Type B pancreatic cell (in vitro differentiated cells): ENCODE data around the gene MSI2. TPM values are rescaled to one million over a fixed set of nuclear protein-coding genes. Genes with fewer than 3 reads are reported as not detected.

Source experiments
- DNase-seq: peaks from one replicate; pipeline ENCODE4 v3.0.0; 2021; ENCODE audit warnings: mixed read lengths; ENCODE audit not compliant: unreplicated experiment; ENCODE audit errors: extremely low spot score
- H3K27ac Mint-ChIP-seq: 2 replicates; pipeline ENCODE4 v1.8.0; 2021; ENCODE audit warnings: mild to moderate bottlenecking, mixed read lengths
- H3K27me3 Mint-ChIP-seq: 2 replicates; pipeline ENCODE4 v1.8.0; 2021; ENCODE audit warnings: mixed read lengths
- H3K36me3 Mint-ChIP-seq: 2 replicates; pipeline ENCODE4 v1.8.0; 2021; ENCODE audit warnings: mixed read lengths
- H3K4me1 Mint-ChIP-seq: one replicate; pipeline ENCODE4 v1.8.0; 2021; ENCODE audit warnings: mixed read lengths; ENCODE audit not compliant: unreplicated experiment
- H3K4me3 Mint-ChIP-seq: 2 replicates; pipeline ENCODE4 v1.8.0; 2021; ENCODE audit warnings: mild to moderate bottlenecking, mixed read lengths
- H3K9me3 Mint-ChIP-seq: 2 replicates; pipeline ENCODE4 v1.8.0; 2021; ENCODE audit warnings: mixed read lengths
- CTCF ChIP-seq: fragments of 200-600 bp; sonication (generic); conservative IDR thresholded peaks from 2 replicates; pipeline ENCODE4 v1.5.0; 2021; ENCODE audit warnings: antibody characterized with exemption, mild to moderate bottlenecking
- total RNA-seq: library from RNA; stranded (reverse); gene quantifications from 2 replicates; pipeline ENCODE4 v1.2.1, GENCODE V29; 2021; ENCODE audit warnings: low replicate concordance

MSI2 gene
- total RNA-seq, 1 donor from 2014 or later: 158 TPM

DNA sequence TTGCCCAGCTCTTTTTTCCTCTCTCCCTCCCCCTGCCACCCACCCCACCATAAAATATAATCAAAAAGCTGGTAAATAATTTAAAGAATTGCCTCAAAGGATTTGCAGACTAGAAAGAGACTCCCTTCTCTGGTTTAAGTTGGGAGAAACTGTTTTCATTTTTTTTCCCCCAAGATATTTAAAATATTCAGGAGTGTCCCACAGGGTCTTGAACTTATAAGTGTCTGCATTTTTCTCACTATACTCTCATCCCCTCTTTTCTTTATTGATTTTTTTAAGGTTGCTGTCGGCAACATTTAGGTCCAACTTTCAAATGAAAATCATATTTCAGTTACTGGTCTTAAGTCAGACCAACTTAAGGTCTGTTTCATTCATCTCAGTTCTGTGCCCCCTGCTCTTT, 210.2 kb downstream of the MSI2 start:
- Mint-ChIP-seq H3K27ac (peak overlapping the region; percentile 68), H3K4me3 (peak overlapping the region; percentile 28), H3K9me3 (no peaks in the 10 kb centered on the region), H3K4me1 (peaks cover 50% of the 10 kb centered on the region), H3K27me3 (no peaks in the 10 kb centered on the region), H3K36me3 (peaks cover 17% of the 10 kb centered on the region)
- no peak for TF ChIP-seq CTCF
- DNase-seq: no peak

- Mint-ChIP-seq H3K4me1 (peaks cover 50% of the 10 kb centered on the region), H3K9me3 (no peaks in the 10 kb centered on the region), H3K27ac (no peak overlapping the region), H3K36me3 (peaks cover 17% of the 10 kb centered on the region), H3K27me3 (no peaks in the 10 kb centered on the region), H3K4me3 (no peak overlapping the region)
- TF ChIP-seq CTCF: no peak
- DNase-seq: no peak
These were observed 210.9 kb downstream of the MSI2 start for GRCh38 chr17:57467226-57467625.

- DNase-seq: no peak
- TF ChIP-seq CTCF: no peak
- no peaks in the 10 kb centered on the region for H3K9me3 Mint-ChIP-seq
- H3K27ac Mint-ChIP-seq: no peak overlapping the region
- peaks cover 45% of the 10 kb centered on the region for H3K4me1 Mint-ChIP-seq
- H3K4me3 Mint-ChIP-seq: no peak overlapping the region
- H3K27me3 Mint-ChIP-seq: no peaks in the 10 kb centered on the region
- peaks cover 17% of the 10 kb centered on the region for H3K36me3 Mint-ChIP-seq
These were observed 211.5 kb downstream of the MSI2 start for GRCh38 chr17:57467801-57468200.

DNA sequence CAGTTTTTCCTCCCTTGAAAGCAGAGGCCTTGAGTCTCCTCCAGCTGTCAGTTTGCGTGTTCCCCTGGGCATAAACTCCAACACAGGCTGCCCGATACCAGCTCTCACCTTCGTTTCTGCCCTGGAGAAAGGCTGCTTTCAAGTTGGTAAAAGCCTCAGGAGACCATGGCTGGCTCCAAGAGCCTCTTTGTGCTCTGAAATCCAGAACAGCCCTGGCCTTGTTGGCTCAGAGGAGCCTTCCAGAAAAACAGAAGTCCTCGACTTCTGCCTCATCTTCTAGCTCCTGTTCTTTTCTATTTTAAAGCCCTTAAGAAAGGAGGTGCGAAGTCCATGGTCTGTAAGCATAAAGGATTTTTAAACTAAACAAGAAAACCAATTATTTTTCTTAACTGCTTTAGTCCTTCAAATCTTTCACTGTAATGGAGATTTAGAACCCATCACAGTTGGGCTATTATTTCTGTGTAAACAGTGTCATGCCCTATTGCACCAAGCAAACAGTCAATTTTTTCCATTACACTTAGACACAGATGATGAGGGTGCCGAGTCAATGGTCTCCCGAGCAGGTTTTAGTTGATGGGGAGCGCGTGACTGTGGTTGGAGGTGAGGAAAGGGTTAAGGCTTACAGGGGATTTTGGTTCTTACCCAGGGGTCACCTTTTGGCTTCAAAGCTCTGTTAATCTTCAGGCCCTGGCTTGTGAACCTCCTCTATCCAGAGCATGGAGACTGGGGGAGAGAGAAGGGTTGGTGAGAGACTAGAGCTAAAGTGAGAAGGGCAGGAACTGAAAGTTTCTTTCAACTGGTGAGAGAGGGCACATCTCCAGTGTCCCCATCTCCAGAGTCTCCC, 212.8 kb downstream of the MSI2 start:
- Mint-ChIP-seq H3K9me3 (no peaks in the 10 kb centered on the region), H3K36me3 (peaks cover 9% of the 10 kb centered on the region), H3K27me3 (no peaks in the 10 kb centered on the region), H3K4me1 (peaks cover 54% of the 10 kb centered on the region), H3K4me3 (no peak overlapping the region), H3K27ac (no peak overlapping the region)
- no peak for TF ChIP-seq CTCF
- DNase-seq: no peak

GRCh38 chr17:57470906-57471305, 214.6 kb downstream of the MSI2 start:
- Mint-ChIP-seq H3K36me3 (peaks cover 6% of the 10 kb centered on the region), H3K4me3 (no peak overlapping the region), H3K4me1 (peaks cover 55% of the 10 kb centered on the region), H3K9me3 (no peaks in the 10 kb centered on the region), H3K27ac (no peak overlapping the region), H3K27me3 (no peaks in the 10 kb centered on the region)
- no peak for DNase-seq
- no peak for TF ChIP-seq CTCF
